Activated CD4-positive, alpha-beta T cell treated with anti-CD3 and anti-CD28 coated beads, Interleukin-2, Interleukin-6, amounts not matched to agents 100 ng/mL and 50 ng/mL, durations not matched to agents 16 hours and 8 hours (primary cell): Measurements from ENCODE around the gene GMDS.

Source experiments
- DNase-seq: peaks from one replicate; pipeline ENCODE4 v3.0.0-alpha.2; 2020

GMDS gene

DNA sequence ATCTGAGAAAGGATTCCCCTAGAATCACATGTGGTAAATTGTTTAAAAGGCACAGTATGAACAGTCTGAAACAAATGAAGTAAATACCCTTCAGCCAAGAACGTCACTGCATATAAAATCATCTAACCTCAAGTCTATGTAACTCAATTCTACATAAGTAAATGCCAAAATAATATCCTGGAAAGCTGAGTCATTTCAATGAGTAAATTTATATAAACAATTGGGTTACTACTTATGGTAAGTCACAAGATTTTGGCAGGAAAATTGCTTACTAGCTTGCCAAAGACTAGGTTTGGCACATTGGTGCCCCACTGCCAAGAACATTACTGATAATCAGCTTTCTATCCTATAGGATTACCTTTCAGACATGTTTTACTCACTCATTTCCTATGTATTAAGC lies 8.4 kb downstream of the GMDS start:
- DNase-seq = no peak

DNA sequence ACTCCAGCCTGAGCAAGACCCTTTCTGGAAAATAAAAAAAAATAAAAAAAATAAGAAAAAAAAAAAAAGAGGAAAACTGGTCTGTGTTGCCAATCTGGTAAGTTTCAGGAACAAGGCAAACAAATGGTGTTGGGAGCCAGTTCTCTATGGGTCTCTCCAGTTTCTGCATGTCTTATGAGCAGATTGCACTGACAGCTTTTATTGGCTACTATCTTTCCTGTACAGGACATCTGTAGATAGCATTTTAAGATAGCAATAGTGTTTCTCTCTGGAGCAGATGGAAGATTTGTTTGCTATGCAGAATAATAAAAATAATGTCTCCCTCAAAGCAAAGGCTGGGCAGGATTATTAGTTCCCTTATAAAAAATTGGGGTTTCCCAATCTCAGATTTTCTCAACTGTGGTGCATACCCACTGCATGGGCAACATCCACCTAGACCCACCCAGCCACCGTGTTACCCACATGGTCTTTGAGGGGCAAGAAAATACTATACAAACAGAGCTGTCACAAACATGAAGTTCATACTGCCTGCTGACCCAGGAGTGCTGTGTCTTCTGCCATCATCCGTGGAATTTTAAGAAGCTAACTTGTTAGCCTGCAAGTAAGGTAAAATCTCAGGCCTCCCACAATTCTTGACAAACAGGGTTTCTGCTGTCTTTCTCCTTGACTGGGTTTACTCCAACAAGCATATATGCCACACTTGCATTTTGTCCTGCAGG lies 9.5 kb downstream of the GMDS start:
- no peak for DNase-seq

DNA sequence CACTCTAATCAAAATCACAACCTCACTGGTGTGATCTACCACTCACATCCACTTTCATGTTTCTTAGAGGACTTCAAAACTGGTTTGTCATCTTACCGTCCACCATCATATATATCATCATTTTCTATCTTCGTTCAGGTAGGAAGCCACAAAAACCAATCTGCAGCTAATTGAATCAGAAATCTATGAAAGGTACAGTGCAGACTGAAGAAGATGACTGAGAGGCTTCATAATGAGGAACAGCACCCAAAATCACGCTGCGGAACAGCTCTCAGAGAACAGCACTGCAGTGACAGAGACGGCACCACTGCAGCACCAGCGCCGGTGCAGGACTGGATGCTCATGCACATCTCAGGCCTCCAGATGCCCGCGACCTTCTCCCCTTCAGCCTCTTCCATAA lies 13.0 kb downstream of the GMDS start:
- no peak for DNase-seq

- no peak for DNase-seq
These were observed 14.0 kb downstream of the GMDS start for GRCh38 chr6:2231438-2231837.

DNA sequence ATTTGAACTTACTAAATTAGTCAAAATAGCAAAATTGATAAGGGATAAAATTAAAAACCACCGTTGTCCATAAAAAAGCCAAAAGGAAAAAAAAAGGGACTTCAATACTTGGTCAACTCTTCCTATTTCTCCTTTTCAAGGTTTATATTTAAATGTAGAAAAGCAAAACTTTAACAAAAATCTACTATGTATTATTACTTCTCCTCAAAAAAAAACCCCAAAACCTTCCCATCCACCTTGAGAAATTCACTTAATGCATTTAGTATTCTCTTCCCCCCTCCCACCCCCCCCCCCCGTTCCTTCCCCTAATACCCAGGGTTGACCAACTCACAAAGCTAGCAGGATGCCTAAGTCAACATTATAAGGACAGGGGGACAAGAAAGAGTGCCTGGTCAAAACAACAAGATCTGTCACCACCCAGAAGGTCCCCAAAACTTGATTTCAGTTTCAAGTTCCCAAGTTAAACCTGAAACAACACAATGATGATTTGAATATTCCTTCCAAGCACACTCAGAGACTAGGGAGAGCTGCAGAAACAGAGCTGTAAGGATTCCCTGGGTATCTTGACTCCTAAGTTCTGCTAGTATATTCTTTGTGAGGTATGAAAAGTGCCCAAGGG lies 14.6 kb downstream of the GMDS start:
- no peak for DNase-seq

GRCh38 chr6:2229742-2230141 lies 15.7 kb downstream of the GMDS start:
- no peak for DNase-seq

- no peak for DNase-seq
These were observed 16.4 kb downstream of the GMDS start for GRCh38 chr6:2229039-2229438.

- DNase-seq = no peak
These were observed 17.0 kb downstream of the GMDS start for GRCh38 chr6:2228392-2228791.

DNA sequence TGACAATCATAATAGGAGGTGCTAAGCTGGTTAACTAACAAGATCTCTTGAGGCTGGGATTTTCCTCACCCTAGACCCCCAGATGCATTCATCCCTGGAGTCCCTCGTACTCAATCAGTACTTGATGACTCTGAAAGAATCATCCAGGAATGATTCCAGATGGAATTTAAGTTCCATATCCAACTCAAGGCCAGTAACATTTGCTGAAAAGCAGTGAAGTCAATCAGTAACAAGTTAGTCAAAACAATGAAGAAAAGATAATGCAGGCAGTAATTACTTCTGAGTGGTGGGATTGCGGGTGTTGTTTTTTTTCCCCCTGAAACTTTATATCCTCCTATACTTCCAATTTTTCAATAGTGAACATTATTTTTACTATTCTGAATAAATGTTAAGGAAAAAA lies 18.6 kb downstream of the GMDS start:
- no peak for DNase-seq

DNA sequence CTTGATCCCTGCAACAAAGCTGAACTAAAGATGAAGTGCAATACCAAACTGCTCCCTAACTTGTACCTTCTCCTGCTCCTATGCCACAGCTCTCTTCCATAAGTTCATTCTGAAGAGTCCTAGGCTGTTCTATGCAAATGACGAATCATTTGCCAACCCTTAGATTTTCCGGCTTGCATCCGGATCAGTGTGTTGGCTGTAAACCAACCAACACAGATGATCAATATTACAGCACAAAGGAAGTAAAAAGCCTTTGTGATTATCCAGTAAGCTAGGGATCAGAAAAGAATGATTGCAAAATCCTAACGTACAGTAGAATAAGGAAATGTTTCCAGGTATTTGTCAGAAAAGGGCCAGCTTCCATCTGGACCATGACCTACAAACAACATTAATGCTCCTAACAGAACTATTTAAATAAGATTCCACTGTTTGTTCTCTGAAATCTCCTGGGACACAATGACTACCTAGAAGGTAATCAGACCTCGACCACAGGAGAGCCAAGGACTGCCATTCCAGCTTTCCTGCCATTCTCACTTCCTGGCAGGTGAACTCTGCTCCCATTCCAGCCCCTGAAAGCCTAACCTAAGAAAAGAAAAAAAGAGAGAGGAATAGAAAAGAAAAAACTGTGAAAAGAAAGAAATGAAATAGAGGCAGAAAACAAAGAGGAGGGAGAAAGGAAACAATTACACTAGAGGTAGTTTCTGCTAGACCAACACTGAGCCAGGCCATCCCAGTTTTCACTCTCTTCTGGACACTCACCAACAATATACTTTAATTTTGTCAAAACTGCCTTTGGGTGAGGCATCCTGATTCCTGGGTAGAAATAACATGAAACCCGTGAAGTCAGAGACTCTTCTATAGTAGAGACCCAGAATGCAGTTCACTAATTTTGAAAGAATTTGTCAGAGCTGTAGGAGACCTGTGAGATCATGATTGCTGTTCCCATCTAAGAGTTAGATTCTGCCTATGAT lies 19.7 kb downstream of the GMDS start:
- no peak for DNase-seq

GRCh38 chr6:2224847-2225382 lies 20.5 kb downstream of the GMDS start:
- DNase-seq = no peak

GRCh38 chr6:2222275-2222842 lies 23.0 kb downstream of the GMDS start:
- DNase-seq = no peak

- peak; percentile 15 for DNase-seq
These were observed 23.6 kb downstream of the GMDS start for GRCh38 chr6:2221726-2222274.

DNA sequence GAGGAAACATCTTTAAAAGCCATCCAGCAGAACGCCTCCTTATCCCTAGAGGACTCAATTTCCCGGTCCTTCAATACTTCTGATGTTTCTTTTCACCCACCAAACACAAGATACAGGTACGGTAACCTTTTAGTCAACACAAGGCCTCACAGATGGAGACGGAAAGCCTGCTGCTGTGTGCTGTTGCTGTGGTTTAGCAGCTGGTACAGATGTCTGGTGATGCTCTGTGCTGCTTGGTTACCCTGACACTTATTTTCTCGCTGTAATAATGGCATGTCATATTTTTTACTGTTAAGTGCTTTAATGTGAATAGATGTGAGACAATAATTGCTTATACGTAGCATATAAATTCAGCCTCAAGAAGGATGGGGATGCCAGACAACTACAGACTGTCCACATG lies 25.3 kb downstream of the GMDS start:
- DNase-seq = no peak

GRCh38 chr6:2218866-2219265 lies 26.5 kb downstream of the GMDS start:
- DNase-seq = no peak

DNA sequence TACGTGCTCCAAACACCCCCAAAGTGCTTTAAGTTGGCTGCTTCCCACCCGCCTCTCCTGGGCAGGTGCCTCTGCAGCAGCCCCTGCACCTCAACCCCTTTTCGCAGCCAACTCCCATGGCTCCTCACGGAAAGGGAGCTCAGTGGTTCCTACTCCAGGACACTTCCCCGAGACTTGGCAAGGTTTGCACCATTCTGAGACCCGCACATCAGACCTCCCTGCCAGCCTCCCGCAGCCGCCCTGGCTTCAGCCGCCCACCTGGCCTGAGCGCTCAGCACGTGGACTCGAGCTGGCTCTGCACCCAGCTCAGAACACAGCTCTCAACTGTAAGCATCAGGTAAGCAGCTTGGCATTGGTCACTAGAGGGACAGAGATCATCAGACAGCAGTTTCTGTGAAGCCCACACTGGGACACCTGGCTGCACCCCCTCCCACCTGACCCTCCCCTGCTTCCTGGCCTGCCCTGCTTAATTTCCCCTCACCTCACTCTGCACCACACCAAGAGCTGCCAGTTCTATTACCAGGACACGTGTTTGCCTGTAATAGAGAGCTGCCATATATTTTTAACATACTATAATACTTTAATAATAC lies 28.5 kb downstream of the GMDS start:
- no peak for DNase-seq

DNA sequence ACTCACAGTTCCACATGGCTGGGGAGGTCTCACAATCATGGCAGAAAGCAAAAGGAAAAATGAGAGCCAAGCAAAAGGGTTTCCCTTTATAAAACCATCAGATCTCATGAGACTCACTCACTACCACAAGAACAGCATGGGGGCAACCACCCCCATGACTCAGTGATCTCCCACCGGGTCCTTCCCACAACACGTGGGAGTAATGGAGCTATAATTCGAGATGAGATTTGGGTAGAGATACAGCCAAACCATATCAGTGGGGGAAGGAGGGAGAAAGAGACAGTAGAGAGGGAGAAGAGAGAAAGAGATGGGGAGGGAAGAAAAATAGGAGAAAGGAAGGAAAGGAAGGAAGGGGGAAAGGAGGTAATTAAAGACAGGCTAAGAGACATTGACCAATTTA lies 30.1 kb downstream of the GMDS start:
- DNase-seq = no peak

DNA sequence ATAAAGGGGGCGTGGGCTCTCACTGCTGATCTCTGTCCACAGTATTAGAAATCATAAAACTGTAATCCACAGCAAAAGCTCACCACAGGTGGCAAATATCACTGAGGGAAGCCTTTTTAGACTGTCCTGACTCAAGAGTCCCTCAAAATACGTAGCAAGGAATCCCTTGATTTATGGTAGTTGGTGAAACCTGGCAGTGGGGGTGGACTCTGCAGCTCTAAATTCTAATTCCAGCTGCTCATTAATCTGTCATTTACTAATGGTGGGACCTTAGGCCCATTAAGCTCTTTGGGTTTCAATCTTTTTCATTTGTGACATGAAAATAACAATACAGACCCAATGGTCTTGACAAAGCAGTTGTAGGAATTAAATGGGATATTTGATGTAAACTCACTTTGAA lies 32.3 kb downstream of the GMDS start:
- no peak for DNase-seq

GRCh38 chr6:2209226-2209809 lies 36.1 kb downstream of the GMDS start:
- peak; percentile 36 for DNase-seq

DNA sequence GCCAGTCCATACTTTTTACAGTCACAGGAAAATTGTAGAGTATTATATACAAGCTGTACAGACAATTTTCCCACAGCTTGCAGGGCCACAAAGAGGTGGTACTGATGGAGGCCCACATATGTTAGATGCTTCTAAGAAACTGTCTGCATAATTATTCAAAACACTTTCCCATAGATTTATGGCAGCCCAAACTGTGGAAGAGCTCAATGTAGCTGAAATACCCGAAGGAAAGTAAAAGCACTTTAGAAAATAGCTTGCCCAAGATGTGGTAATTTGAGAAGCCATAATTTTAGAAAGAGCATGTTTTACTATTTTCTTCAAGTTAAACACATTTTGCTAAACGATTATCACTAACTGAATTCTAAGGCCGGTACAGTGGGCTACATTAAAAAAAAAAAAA lies 36.9 kb downstream of the GMDS start:
- no peak for DNase-seq

- DNase-seq = no peak
These were observed 40.0 kb downstream of the GMDS start for GRCh38 chr6:2205396-2205795.

- no peak for DNase-seq
These were observed 41.1 kb downstream of the GMDS start for GRCh38 chr6:2204272-2204671.
